HG03060 (cell line): ENCODE results near the gene CNOT1.
"Not testable (repeated sequence)": the region's sequence is repeated elsewhere in the genome, so short reads cannot be mapped to it uniquely, and the experiment has no call there.

ENCODE experiments used
- ATAC-seq: cut with Tn5 transposase; IDR thresholded peaks from one replicate; pipeline ENCODE4 v1.9.1; 2021; ENCODE audit warnings: low read depth, moderate number of reproducible peaks; ENCODE audit not compliant: unreplicated experiment

The CNOT1 gene

DNA sequence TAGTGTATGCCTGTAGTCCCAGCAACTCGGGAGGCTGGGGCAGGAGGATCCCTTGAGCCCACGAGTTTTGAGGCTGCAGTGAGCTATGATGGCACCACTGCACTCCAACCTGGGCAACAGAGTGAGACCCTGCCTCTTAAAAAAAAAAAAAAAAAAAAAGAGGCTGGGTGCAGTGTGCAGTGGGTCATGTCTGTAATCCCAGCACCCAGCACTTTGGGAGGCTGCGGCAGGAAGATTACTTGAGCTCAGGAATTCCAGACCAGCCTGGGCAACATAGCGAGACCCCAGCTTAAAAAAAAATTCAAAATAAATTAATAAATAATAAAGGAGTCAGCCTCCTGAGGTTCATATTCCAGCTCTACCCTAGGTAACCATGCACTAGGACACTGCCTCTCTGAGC lies 9.6 kb upstream of the CNOT1 start:
- ATAC-seq = no peak

DNA sequence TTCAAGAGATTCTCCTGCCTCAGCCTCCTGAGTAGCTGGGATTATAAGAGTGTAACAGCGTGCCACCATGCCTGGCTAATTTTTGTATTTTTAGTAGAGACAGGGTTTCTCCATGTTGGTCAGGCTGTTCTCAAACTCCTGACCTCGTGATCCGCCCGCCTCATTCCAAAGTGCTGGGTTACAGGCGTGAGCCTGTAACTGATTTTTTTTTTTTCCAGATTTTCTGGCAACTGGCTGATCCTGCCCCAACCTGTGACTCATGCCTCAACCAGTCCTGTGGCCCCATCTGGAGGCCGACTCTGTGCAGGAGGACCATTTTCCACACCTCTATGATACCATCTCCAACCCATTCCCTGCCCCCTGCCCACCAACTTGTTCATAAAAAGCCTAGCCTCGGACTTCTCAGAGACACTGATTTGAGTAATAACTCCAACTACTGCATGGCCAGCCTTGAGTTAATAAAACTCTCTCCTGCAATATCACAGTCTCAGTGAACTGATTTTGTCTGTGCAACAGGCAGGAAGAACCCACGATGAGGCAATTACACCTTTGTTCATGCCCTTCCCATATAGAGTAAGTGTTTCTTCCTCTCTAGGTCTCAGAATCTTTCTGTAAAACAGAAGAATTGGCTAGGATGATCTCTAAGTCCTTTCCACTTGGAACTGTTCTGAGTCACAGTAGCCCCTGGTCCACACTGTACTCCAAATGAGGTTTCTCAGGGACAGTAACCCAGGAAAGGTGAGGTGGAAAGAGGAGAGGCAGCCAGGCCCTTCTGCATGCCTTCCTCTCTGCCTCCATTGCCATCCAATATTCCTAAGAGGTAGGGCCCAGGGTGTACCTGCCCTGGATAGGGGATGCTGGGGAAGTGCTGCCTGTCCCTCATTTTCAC lies 8.8 kb upstream of the CNOT1 start:
- ATAC-seq = no peak

DNA sequence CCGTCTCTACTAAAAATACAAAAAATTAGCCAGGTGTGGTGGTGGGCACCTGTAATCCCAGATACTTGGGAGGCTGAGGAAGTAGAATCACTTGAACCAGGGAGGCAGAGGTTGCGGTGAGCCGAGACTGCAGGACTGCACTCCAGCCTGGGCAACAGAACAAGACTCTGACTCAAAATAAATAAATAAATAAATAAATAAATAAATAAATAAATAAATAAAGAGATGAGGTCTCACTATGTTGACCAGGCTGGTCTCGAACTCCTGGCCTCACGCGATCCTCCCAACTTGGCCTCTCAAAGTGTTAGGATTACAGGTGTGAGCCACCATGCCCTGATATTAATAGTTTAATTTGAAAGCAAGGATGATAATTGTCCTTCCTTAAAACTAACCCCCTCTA lies 7.4 kb upstream of the CNOT1 start:
- not testable (repeated sequence) for ATAC-seq

DNA sequence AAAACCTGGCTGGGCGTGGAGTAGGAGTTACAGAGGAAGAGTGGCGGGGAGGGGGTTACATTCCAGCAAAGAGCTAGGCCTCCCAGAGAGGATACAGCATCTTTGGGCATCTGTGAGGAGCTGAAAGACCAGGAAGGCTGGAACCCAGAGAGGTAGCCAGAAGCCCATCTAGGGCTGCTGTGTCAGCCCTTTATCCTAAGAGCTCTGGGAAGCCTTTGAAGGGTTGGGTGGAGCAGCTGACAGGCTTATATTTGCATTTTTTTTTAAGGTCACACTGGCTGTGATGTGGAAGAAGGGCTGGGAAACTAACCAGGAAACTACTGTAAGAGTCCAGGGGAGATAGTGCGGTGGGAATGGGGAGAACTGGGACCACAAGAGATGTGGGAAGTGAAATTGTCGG lies 6.8 kb upstream of the CNOT1 start:
- no peak for ATAC-seq

DNA sequence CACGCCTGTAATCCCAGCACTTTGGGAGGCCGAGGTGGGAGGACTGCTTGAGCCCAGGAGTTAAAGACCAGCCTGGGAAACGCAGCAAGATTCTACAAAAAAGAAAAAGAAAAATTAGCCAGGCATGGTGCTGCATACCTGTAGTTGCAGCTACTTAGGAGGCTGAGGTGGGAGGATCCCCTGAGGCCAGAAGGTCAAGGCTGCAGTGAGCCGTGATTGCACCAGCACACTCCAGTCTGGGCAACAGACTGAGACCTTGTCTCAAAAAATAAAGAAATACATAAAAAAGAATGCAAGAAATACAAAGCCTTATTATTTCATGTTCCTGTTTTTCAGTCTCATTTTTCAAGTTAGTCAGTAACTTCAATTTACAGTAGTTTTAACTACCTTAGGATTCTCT lies 5.9 kb upstream of the CNOT1 start:
- ATAC-seq = no peak

DNA sequence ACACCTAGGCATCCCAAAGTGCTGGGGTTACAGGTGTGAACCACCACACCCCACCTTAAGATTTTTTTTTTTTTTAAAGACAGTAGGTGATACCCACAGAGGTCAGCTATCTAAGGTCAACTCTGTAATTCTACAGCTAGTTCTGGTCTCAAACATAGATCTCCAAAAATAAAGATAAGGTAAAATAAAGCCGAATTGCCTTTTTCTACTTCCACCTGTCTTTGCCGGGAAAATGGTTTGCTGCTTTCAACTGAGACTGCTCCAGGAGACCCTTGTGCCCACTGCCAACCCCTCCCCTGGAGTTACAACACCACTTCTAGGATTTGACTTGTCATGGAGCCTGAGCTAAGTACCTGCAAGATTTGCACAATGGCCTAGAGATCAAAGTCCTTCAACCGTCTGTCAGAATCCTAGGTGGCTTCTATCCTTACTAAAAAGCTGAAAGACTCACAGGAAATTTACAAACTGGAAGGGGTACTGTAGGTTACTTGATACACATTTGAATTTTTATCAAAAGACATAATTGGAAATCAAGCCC lies 4.7 kb upstream of the CNOT1 start:
- ATAC-seq = no peak

DNA sequence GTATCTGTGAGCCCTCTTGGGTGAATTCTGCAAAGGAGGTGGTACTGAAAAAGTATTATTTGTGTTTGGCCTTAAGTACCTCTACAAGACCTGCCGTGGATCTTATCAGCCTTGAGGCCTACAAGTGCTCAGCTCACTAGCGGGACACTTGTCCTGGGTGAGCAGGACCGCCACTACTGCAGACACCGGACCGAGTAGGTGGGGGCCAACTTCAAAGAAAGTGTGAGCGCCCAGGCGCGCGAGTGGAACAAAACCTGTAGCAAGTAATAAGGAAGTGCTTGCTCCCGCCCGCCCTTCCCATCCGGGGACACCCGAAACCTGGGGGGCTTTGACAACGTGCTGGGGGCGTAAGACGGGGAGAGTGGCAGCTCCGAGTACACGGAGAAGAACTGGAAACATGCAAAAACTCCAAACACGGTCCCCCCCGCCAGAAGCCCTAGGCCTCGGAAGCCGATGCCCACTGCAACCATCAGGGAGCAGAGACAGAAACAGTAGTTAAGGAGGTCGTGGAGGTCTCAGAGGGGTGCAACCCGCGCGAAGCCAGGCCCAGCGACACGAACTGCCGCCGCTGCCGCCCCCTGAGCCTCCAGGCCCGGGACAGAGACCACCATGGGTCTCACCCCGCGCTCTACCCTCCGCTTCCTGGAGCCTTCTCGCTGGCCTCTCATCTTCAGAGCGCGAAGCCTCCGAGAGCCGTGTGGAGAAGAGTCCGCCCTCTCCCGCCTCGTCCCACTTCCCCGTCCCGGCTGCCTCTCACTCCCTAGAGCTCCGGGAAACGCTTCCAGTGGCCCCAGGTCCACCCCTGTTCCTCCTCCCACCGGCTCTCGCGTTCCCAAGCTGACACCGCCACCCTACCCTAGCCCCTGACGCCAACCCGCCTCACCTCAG lies 537 bp downstream of the CNOT1 start:
- ATAC-seq = no peak

DNA sequence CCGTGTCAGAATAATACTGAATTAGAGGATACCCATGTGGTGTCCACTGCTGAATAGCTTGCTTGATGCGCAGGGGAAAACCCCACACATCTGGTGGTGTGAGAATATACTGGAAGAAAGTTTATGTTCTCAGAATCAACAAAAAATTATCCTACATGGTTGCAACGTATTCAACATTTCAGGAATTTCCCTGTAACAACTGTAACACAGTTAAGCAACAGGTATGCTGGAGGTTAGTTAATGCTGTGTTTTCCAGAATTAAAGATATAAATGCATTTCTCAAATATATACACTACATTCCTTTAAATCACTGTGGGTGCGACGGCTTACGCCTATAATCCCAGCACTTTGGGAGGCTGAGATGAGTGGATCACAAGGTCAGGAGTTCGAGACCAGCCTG lies 5.4 kb downstream of the CNOT1 start:
- ATAC-seq = no peak

DNA sequence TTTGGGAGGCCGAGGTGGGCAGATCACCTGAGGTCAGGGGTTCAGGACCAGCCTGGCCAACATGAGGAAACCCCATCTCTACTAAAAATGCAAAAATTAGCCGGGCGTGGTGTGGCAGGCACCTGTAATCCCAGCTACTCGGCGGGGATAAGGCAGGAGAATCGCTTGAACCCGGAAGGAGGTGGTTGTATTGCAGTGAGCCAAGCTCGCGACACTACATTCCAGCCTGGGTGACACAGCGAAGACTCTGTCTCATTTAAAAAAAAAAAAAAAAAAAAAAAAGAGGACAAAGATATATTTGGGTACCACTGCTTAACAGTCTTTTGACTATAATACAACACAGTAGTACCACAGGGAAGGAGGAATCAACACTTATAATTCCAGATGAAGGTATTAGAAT lies 9.2 kb downstream of the CNOT1 start:
- no peak for ATAC-seq

DNA sequence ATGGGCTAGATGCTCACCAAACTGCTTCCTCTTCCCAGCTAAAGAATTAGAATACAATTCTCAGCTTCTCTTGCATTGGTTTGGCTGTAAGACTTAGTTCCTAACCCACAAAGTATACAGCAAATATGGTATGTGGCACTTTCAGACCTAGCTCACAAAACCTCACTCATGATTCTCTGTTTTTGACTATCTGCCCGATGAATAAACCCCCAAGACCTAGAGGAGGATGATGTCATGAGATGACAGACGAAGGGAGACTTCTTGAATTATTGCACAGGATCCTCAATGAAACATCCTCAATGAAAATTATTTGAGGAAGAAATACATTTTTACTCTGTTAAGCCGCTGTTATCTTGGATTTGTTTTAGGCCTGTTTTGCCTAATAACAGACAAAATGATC lies 14.3 kb downstream of the CNOT1 start:
- no peak for ATAC-seq

DNA sequence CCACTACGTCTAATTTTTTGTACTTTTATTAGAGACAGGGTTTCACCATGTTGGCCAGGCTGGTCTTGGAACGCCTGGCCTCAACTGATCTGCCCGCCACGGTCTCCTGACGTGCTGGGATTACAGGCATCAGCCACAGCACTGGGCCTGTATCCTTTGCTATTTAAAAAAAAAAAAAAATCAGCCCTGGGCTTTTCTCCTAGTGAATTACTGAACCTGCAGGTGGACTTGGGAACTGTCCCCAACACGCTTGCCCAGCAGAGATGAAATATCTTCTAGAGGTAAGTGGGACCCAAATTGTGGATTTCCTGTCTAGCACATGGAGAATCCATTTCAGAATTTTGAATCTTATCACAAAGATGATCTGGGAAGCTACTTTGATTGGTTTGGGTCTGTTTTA lies 14.8 kb downstream of the CNOT1 start:
- ATAC-seq = no peak

DNA sequence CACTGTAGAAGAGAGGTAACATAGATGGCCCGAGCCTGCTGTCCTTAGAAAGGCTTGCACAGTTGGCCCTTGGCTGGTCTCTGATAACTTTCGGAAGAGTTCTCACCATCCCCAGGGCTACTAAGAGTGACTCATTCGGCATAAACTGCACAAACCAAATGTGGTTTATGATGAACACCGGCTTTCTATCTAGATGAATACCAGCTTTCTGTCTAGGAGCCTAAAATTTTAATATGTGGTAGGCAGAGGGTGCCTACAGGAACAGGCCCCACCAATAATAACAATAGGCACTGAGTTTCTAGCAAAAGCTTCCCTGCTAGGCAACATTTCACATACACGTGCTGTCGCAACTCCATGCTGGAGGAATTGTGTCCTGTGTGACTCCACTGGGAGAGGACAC lies 15.4 kb downstream of the CNOT1 start:
- ATAC-seq = no peak

DNA sequence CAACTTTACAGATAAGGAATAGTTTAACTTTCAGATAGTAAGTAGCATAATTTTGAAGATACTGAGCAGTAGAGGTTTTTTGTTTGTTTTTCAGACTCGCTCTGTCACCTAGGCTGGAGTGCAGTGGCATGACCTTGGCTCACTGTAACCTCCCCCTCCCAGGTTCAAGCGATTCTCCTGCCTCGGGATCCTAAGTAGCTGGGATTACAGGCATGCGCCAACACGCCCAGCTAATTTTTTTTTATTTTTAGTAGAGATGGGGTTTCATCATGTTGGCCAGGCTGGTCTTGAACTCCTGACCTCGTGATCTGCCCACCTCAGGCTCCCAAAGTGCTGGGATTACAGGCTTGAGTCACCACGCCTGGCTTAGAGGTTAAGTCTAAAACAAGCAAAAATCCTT lies 16.7 kb downstream of the CNOT1 start:
- not testable (repeated sequence) for ATAC-seq

DNA sequence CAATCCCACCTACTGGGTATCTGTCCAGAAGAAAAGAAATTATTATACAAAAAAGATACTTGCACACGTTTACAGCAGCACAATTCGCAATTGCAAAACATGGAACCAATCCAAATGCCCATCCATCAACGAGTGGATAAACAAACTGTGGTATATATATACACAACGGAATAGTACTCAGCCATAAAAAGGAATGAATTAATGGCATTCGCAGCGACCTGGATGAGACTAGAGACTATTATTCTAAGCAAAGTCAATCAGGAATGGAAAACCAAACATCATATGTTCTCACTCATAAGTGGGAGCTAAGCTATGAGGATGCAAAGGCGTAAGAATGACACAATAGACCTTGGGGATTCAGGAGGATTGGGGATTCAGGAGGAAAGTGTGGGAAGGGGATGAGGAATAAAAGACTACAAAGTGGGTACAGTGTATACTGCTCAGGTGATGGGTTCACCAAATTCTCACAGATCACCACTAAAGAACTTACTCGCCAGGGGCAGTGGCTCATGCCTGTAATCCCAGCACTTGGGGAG lies 21.0 kb downstream of the CNOT1 start:
- ATAC-seq = no peak

DNA sequence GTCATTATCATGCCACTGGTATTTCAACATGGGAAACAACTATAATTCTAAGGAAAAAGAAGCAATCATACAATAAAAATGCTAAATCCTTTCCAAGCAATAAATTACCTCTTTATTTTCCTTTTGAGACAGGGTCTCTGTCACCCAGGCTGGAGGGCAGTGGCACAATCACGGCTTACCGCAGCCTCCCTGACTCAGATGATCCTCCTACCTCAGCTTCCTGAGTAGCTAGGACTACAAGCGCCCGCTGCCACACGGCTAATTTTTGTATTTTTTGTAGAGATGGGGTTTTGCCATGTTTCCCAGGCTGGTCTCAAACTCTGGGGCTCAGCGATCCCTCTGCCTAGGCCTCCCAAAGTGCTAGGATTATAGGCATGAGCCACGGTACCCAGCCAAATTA lies 24.1 kb downstream of the CNOT1 start:
- no peak for ATAC-seq

DNA sequence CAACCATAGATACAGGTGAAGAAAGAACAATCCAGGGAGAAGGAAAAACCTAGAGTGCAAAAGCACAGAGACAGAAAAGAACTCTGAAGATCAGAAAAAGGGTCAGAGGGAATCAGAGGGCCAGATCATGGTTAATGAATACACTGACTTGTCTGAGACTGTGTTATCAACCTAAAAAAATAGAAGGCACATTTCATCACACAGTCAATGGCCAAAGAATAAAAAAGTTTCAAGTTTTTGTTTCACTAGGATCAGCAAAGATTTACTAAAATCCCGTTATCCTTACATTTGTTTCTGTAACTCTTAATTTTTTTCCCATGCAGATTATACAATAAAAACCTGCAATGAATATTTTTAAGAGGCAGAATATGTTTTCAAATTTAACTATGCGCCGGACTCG lies 38.5 kb downstream of the CNOT1 start:
- no peak for ATAC-seq

DNA sequence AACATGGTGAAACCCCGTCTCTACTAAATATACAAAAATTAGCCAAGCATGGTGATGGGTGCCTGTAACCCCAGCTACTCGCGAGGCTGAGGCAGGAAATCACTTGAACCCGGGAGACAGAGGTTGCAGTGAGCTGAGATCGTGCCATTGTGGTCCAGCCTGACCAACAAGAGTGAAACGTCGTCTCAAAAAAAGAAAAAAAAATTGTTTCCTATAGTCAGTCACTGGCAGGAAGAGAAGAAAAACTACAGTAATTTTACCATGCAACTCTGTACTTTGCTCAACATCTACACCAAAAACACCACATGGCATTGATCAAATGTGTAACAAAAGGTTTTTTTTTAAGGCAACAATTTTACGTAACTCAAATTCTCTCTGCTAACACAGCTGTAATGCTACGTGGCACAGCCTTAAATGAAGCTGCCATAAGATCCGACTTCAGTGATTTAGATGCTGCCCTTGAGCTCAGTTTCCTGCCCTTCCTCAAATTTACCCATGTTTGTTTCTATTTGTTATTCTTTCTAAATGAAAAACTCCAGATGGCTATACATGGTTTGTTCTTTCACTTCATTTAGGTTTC lies 40.2 kb downstream of the CNOT1 start:
- ATAC-seq = no peak

DNA sequence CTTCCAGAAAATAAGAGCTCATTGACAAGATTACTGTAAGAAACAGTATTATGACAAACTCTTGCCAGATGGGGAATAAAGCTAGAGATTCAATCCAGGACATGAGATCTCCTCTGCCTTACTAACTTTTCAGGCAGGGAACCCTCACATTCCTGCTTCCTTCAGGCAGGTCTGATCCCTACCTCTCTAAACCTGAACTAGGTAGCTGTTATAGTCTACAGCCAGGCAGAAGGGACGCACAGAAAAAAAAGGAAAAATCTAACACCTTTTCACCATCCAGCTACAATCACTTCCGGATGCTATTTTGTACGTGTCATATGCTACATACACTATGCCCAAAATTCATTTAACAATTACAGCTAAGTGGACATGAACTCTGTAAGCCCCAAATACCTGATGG lies 41.2 kb downstream of the CNOT1 start:
- no peak for ATAC-seq

DNA sequence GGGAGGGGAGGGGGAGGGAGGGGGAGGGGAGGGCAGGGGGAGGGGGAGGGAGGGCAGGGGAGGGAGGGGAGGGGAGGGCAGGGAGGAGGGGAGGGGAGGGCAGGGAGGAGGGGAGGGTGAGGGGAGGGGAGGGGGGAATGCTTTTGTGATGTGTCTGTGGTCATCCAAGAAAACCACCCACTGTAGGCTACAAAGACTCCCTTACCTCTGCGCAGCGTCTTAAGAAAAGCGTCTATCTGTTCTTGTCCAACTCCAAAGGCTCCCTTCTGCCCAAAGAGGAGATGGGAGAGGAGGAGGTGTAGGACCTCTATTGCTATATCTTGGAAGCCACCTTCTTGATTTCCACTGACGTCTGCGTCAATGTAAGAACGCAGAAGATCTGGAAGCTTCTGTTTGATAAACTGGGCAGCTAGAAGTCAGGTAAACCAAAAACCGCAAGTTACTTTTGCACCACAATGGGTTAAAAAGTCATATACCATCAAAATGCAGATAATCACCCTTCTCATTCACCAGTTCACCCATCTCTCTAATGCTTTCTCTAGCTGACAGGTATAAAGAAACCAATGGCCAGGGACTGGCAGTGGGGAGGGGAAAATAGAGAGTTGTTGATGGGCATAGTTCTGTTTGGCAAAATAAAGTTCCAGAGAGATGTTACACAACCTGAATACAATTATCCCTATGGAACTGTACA lies 43.1 kb downstream of the CNOT1 start:
- no peak for ATAC-seq

DNA sequence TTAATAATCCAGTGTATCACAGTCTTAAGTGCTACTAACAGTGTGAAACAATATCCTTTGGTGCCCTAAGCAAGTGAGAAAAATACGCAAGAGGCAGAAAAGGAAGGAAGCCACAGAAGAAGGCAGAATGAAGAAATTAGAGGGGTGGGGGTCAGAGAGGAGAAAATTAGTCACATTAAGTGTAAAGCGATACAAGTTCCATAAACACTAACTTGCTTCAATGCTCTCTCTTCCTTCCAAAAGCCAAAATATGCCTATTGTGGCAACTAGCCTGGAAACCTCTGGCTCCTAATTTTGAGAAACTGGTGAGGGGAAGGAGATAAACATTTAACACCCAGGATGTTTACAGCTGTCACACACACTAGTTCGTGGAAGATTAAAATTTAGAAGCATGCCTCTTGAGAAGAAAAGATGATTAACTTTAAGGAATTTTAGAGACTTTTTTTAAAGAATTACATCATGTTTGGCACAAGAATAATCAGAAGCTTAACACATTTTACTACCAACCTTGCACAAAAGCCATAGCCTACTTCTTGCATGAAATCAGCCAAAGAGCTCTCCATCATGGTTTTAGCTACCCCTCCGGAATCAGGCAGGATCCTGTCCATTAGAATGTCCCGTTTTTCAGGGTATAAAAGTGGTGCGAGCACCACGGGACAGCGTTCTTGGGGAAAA lies 44.7 kb downstream of the CNOT1 start:
- no peak for ATAC-seq
